ENCODE results near the gene SBK3.
"Not testable (repeated sequence)": the region's sequence is repeated elsewhere in the genome, so short reads cannot be mapped to it uniquely, and the experiment has no call there.

Gene SBK3, protein sequence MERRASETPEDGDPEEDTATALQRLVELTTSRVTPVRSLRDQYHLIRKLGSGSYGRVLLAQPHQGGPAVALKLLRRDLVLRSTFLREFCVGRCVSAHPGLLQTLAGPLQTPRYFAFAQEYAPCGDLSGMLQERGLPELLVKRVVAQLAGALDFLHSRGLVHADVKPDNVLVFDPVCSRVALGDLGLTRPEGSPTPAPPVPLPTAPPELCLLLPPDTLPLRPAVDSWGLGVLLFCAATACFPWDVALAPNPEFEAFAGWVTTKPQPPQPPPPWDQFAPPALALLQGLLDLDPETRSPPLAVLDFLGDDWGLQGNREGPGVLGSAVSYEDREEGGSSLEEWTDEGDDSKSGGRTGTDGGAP

DNA sequence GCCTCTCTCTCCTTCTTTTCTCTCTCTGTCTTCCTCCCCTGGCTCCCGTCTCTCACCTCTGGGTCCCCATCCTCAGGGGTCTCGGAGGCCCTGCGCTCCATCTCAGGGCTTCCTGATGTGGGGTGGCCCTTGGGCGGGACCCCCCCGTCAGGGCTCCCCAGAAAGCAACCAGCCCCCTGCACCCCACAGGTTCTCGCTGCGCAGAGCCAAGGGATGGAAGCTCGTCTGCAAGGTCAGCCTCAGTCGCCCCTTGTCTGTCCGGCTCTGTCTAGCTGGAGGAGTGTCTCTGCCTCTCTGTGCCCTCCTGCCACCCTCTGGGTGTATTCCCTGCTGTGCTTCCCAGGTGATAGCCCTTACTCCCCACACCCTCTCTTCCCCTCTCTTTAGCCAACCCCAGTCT lies at the start of gene SBK3:
SBK3 (minus strand) TSS at position 101 of the 400 bp plus-strand sequence; CDS start at position 101, 0 bp downstream.
- DNase-seq (ENCODE audit: extremely low read depth in 1 of 2, low read depth in 1 of 2): no peak

DNA sequence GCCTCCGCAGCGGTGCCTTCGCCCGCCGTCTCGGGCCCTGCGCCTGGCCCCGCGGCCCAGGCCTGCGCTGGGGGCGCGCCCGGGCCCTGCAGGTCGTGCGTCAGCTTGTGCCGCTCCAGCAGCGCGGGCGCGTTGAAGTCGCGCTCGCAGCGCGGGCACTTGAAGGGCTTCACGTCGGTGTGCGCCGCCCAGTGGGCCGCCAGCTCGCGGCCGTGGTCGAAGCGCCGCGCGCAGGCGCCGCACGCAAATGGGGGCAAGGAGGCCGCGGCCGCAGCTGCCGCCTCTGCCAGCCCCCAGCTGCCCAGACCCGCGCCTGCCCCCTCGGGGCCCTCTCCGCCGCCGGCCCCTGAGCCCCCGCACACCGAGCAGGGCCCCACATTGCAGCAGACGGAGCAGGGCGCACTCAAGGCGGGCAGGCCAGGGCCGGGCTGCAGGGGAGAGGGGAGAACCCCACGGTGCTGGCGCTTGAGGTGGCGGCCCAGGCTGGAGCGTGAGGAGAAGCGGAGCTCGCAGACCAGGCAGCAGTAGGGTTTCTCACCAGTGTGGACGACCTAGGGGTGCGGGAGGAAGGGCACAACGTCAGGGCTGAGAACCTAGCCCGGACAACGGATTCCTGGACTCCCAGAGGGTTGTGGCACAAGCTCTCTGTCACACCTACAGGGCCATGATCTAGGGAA lies 47.9 kb upstream of the SBK3 start:
- DNase-seq (ENCODE audit: extremely low read depth in 1 of 2, low read depth in 1 of 2): no peak

DNA sequence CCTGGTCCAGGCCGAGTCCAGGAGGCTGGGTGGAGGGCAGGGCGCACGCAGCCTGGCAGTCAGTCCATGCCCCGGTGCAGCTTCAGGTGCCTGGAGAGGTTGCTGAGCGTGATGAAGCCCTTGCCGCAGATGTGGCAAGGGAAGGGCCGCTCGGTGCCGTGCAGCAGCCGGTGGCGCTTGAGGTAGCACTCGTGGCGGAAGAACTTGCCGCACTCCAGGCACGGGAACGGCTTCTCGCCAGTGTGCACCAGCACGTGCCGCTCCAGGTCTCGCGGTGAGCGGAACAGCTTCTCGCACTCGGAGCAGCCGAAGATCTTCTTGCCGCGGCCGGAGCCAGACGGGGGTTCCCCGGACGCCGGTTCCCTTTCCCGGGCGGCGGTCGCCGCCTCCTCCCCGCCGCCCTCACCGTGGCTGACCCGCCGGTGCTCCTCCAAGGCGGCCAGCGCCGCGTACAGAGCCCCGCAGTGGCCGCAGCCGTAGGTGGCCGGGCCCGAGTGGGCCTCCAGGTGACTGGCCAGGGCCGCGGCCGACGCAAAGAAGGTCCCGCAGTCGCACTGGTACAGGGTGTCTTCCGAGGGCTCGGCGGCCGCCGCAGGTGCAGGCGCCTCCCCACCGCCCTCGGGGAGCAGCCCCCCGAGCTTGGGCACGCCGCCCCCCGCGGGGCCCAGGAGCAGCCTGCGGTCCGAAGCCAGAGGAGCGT lies 47.2 kb upstream of the SBK3 start:
- no peak for DNase-seq (ENCODE audit: extremely low read depth in 1 of 2, low read depth in 1 of 2)

DNA sequence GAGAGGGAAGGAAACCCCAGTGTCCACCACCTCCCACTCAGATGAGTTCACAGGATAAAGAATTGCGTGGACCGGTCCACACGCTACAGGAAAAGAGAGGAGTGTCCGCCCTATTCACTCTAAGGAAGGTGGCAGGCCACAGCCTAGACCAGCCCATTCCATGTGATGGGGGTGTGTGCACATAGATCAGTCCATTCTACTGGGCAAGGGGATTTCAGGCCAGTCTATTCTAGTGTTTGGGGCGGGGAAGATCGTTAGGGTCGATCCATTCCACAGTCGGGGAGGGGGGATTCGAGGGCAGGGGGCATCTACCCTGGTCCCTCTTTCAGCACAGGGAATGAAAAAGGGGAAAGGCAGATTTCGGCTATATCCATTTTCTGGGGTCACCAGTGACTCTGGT lies 46.2 kb upstream of the SBK3 start:
- DNase-seq (ENCODE audit: extremely low read depth in 1 of 2, low read depth in 1 of 2): no peak

DNA sequence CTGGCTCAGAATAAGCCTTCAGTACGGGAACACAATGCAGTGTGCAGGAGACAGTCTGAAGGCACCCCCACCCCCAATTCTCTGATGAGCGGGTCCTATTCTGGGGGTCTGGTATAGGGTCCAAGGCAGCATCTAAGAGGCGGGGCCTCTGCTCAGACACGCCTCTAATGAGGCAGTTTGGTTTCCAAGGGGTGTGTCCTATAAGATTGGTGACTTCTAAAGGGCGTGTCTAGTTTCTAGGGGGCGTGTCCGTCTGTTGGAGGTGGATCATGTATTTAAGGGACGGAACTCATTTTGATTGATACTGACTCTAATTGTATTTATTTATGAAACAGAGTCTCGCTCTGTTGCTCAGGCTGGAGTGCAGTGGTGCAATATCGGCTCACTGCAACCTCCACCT lies 45.3 kb upstream of the SBK3 start:
- DNase-seq (ENCODE audit: extremely low read depth in 1 of 2, low read depth in 1 of 2): no peak

DNA sequence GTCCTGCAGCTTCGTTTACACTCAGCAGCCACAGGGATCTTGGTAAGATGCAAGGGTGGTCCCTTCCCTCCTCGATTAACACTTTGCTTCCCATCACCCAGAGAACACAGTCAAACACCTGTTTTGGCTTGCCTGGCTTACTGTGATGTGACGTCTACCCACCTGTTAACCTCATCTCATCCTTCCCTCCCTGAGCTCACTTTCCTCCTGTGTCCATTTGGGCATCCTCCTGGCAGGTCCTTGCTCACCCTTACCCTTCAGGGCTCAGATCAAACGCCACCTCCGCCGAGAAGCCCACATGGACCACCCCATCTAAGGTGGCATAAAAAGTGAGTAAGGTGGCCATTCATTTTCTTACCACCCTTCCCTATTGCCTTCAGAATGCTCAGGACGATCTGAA lies 44.8 kb upstream of the SBK3 start:
- no peak for DNase-seq (ENCODE audit: extremely low read depth in 1 of 2, low read depth in 1 of 2)

DNA sequence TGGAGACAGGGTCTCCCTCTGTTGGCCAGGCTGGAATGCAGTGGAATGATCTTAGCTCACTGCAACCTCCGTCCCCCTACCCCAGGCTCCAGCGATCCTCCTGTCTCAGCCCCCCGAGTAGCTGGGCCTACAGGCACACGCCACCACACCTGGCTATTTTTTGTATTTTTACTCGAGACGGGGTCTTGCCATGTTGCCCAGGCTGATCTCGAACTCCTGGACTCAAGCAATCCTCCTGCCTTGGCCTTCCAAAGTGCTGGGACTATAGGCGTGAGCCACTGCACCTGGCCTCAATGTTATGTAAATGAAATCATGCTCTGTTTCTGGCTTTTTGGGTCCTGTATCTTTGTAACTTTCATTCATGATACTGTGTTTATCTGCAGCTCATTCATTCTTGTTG lies 43.4 kb upstream of the SBK3 start:
- DNase-seq (ENCODE audit: extremely low read depth in 1 of 2, low read depth in 1 of 2): no peak

DNA sequence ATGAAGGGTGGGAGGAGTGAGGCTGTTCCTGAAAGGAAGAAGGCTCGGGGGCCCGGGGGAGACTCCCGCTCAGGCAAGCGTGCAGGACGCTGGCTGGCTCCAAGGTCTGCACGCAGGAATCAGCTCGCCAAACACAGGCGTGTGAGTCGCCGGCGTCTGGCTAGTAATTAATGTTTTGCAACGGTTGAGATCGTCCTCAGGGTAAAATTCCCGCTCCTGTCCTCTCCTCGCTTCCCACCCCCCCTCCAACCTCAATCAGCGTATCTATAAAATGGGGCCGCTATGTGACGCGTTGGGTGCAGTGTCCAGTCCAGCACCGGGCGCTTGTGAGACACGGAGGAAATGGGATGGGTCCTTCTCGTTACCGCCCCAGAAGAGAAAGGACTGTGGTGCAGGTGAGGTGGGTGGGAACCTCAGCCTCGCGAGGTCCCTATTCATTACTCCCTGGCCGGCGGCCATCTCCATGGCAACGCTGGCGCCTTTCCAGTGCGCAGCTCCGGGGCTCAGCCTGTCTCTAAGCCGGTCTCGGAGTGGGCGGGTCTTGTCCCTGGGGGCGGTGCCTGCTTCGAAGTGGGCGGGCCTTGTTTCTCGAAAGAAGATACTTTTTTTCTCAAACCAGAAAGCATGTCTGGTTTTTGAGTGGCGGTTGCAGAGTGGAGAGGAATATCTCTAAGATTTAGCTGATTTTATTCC lies 41.8 kb upstream of the SBK3 start:
- peak; percentile 81 to 90 for DNase-seq (ENCODE audit: extremely low read depth in 1 of 2, low read depth in 1 of 2)

DNA sequence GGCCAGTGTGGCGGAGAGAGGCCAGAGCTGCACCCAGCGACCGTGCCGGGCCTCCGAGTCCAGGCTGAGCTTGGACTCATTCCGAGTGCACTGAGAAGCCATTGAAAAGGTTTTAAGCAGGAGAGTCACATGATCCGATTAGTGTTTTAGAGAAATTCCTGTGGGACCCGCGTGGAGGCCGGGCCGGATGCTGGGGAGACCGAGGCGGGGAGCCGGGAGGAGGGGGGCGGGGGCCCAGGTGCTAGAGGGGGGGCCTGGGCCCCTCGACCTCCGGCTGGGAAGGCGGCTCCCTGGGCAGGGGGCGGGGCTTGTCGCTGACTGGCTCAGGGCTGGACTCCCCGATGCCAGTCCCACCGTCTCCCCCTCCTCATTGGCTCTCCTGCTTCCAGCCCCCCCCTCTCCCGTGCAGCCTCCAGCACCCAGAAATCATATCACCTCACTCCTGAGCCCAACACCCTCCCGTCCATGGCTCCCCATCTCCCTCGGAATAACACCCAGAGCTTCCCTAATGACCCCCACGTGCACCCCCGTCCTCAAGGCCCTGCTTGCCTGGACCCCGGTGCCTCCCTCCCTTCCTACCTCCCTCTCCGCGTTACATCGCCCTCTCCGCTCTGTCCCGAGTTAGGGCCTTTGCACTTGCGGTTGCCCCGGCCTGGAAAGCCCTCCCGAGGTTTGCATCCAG lies 40.5 kb upstream of the SBK3 start:
- no peak for DNase-seq (ENCODE audit: extremely low read depth in 1 of 2, low read depth in 1 of 2)

DNA sequence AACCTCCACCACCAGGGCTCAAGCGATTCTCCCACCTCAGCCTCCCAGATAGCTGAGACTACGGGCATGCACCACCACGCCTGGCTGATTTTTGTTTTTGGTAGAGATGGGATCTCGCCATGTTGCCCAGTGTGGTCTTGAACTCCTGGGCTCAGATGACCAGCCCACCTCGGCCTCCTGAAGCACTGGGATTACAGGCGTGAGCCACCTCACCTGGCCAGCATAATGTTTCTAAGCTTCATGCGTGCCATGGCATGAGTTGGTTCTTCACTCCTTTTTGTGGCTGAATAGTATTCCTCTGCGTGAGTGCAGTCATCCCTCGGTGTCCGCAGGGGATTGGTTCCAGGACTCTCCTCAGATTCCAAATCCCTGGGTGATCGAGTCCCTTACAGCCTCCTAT lies 39.5 kb upstream of the SBK3 start:
- no peak for DNase-seq (ENCODE audit: extremely low read depth in 1 of 2, low read depth in 1 of 2)

DNA sequence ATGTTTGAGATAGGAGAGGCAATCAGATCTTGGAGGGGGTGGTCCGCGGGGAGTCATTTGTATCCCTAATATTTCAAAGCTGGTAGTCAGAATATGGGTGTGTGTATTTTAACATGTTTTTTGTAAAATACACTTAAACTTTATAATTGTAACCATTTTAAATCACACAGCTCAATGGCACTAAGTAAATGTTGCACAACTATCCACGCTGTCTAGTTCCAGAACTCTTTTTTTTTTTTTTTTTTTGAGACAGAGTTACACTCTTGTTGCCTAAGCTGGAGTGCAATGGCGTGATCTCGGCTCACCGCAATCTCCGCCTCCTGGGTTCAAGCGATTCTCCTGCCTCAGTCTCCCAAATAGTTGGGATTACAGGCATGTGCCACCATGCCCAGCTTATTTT lies 38.6 kb upstream of the SBK3 start:
- DNase-seq (ENCODE audit: extremely low read depth in 1 of 2, low read depth in 1 of 2): not testable (repeated sequence)

DNA sequence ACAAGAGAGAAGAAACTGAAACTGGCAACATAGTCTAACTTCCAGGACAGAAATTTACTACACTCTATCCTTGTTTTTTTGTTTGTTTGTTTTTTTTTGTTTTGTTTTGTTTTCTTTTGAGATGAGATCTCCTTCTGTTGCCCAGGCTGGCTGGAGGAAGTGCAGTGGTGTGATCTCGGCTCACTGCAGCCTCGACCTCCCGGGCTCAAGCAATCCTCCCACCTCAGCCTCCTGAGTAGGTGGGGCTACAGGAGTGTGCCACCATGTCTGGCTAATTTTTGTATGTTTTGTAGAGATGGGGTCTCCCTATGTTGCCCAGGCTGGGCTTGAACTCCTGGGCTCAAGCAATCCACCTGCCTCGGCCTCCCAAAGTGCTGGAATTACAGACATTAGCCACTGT lies 36.9 kb upstream of the SBK3 start:
- not testable (repeated sequence) for DNase-seq (ENCODE audit: extremely low read depth in 1 of 2, low read depth in 1 of 2)

DNA sequence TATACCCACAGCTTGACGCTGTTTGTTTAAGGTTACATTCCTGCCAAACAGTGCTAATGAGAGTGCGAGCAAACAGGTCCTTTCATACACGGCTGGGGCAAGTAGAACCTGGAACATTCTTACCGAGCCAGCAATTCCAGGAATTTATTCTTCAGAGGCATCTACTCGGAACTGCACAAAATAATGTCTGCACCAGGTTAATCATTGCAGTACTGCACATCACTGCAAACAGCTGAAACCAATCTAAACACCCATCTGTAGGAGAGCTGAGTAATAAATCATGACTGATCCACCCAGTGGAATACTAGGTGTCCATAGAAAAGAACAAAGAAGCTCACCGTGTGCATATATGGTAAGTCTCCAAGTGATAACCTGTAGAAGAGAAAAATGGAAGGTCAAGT lies 36.5 kb upstream of the SBK3 start:
- DNase-seq (ENCODE audit: extremely low read depth in 1 of 2, low read depth in 1 of 2): no peak

DNA sequence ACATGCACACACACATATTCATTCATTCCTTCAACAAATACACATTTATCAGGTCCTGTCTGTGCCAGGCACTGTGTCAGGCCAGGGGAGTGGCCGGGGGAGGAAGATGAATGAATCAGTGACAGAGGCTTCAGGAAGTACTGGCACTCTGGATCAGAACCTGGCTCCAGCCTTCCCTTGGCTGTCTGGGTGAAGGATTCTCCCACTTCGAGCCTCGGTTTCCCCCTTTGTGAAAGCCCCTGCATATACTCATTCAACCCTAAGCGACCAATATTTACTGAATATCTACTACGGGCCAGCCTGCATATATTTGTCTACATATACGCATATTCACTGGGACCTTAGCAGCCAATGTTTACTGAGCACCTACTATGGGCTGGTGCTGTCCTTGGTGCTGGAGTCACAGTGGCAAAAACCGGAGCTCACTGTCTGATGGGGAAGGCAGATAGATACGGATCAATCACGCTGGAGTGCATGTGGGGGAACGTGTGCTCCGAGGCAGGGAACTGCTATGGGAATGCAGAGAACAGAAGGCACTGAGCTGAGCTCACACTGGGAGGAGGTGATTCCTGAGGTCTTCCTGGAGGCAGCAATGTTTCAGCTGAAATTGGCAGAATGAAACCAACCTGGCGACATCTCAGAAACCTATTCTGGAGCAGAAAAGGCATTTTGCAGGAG lies 35.9 kb upstream of the SBK3 start:
- no peak for DNase-seq (ENCODE audit: extremely low read depth in 1 of 2, low read depth in 1 of 2)

DNA sequence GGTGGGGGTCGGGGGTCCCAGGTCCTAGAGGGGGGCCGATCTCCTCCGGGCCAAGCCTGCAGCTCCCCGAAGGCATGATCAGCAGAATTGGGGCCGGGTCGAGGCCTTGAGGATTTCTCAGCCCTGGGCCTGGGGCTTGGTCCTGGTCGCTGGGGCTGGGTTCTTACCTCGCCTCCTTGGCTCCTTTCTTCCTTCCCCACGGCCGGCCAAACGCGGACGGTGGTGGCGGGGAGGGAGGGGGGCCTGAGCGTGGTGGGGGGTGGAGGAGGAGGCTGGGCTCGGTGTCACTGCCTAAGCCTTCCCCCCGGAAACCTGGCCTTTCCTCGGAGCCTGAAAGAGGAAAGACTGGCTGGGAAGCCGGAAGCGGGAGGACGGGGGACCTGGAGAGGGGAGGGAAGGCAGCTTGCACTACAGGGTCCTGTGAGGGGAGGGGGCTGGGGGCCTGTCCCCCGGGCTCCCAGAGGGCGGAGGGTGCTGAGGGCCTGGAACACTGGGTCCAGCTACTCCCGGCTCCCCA lies 35.3 kb upstream of the SBK3 start, which contains the start of gene ZNF579:
ZNF579 (minus strand) TSS at position 221 of the 517 bp plus-strand sequence. CDS start 1,209 bp downstream, outside the sequence.
- DNase-seq (ENCODE audit: extremely low read depth in 1 of 2, low read depth in 1 of 2): peak; percentile 54 to 74

DNA sequence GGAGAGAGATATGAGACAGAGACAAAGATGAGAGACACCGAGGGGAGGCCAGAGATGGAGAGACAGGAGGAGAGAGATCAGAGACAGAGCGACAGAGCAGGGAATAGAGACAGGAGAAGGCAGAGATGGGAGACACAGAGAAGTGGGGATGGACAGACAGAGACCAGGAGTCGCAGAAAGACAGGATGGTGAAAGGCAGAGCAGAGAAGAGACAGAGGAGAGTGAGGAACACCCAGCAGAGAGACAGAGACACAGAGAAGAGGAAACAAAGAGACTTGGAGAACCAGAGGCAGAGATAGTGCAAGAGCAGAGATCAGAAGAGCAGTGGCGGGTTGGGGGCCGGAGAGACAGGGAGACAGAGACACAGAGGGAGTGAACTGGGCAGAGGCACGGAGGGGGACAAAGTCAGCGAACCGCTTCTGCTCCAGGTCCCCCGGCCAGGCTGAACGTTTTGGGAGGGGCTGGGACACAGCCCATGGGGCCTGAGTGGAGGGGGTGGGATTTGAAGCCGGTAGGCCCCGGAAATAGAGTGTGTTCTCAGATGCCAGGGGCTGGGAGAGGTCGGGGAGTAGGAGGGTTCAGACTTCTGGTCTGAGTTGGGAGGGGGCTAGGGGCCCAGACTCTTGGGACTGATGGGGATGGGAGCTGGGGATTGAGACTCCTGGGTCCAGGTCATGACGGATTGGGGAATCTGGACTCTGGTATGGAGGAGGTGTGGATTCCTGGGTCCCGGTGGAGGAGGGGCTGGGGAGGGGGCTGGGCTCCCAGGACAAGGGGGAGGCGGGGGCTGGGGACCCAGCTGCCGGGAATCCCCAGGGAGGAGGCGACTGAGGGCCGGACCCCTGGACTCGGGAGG lies 34.7 kb upstream of the SBK3 start:
- DNase-seq (ENCODE audit: extremely low read depth in 1 of 2, low read depth in 1 of 2): no peak

DNA sequence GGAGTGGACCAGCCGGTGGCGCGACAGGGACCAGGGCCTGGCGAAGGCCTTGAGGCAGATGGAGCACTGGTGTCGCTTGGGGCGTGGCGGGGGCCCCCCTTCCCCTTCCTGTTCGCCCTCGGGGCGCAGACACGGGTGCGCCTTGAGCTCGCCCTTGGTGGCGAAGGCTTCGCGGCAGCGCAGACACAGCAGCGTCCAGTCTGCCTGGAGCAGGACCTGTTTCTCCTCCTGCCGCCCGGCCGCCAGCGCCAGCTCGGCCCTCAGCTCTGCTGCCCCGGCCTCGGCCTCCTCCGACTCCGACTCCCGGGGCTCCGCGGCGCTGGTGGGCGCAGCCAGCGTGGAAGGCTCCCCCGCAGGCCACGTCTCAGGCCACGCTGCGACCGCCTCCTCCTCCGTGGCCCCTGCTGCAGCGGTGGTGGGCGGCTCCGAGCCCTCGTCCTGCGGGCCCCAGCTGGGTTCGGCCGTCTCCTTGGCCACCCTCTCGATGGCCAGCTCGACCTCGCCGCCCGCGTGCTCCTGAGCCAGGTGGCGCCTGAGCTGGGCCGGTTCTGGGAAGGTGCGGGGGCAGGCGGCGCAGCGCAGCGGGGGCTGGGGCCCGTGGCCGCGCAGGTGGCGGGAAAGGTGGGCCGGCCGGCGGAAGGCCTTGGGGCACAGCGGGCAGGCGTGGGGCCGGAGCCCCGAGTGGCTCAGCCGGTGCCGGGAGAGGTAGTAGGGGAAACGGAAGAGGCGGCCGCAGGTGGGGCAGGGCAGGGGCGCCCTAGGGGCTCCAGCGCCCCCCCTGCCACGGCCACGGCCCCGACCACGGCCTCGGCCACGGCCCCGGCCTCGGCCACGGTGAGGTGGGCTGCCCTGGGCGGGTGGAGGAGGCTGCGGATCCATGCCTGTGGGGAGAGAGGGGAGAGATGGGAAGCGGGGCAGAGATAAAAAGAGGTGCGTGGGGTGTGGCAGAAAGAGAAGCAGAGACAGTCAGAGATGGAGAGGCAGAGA lies 33.7 kb upstream of the SBK3 start:
- DNase-seq (ENCODE audit: extremely low read depth in 1 of 2, low read depth in 1 of 2): no peak
